Left renal pelvis (tissue), 4 donors: Measurements from ENCODE around the gene PNMA1. TPM values are rescaled to one million over a fixed set of nuclear protein-coding genes. Genes with fewer than 3 reads are reported as not detected.

Experiments used
- DNase-seq, 4 donors: peaks; one replicate each; pipeline ENCODE4 v3.0.0-alpha.2; 2013; ENCODE audit warnings: low read depth in 4 of 4, low spot score in 3 of 4
- polyA plus RNA-seq, 4 donors: library from polyadenylated mRNA; unstranded; fragments of 120-200 nt; gene quantifications; one replicate each; pipeline ENCODE4 v1.2.1, GENCODE V29; 2013; ENCODE audit not compliant: insufficient read length in 4 of 4

Gene PNMA1
- polyA plus RNA-seq, 4 donors = 83.5 to 97.4 (median 89.2) TPM

DNA sequence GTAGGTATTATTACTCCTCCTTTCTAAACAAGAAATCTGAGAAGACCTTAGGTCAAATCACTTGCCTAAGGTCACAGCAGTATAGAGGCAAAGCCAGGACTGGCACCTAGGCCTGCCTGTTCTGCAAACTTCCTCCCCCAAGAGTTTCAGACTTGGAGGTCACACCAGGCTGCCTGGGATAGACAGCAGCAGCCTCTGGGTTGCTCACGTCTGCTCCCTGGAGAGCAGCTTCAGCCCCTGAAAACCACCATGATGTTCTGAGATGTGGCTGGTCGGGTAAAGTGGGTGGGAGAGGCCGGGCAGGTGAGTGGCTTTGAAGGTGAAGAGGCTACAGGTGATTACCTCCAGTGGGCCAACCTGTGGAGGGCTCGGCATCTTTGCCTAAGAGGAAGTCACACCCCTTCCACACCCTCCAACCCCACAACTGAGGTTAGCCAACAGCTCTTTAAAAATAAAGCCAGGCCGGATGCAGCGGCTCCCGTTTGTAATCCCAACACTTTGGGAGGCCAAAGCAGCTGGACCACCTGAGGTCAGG lies 37.0 kb upstream of the PNMA1 start:
- no peak for DNase-seq

DNA sequence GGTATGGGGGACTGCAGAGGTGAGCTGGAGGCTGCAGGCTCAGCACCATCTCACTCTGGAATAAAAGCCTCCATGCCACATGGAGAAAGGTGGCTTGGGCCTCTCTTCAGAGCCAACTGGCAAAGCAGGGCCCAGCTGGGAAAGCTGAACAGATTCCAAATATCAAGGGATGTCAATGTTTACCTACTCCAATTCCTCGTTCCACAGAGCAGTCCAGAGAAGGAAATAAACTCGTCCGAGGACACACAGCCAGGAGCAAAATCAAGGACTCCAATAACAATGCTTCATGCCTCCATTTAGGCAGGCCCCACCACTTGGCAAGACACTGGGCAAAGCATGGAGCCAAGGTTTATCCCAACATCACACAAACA lies 36.3 kb upstream of the PNMA1 start:
- DNase-seq = no peak

DNA sequence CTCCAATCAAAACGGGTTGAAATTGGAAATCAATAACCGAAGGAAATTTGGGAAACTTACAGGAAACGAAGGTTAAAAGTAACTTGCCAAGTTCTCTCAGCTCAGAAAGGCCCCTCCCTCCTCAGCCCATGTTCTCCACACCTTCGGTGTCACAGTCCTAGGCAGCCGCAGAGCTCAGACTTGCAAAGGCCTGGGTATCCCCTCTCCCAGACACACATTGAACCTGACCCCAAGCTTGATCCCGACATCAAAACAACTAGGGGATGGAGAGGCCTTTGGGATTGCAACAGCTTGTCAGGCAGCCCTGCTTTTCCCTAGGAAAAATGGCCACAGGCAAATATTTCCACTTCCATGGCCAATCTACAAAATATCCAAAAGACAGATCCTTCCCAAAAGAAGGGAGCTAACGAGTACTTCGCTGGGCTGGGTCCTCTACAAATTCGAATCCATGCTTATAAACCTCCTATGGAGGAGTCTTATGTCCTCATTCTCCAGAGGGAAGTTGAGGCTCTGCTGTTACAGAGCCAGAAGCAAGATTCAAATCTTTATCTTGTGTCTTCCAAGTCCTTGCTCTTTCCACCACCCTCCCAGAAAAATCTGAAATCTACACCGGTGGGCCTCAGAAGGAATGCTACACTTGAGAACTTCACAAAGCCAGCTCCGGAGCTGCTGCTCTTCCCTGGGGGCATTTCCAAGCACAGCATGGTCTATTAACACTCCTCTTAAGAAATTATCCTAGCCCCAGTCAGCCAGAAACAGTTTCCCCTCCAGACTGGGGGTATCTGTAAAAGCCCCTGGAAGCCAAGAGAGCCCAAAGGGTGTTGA lies 35.7 kb upstream of the PNMA1 start:
- no peak for DNase-seq

DNA sequence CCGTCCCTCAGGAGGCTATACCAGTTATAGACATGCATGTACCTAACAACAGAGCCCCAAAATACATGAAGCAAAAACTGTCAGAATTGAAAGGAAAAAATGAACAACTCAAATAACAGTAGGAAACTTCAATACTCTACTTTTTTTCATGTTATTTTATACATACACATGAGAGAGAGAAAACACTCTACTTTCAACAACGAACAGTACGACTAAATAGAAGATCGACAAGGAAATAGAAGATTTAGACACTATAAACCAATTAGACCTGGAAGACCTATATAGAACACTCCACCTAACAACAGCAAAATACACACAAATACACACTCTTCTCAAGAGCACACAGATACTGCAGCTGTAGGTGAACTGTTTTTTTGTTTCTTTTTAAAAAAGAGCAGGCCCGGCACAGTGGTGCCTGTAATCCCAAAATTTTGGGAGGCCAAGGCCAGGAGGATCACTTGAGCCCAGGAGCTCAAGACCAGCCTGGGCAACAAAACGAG lies 34.7 kb upstream of the PNMA1 start:
- DNase-seq = no peak

DNA sequence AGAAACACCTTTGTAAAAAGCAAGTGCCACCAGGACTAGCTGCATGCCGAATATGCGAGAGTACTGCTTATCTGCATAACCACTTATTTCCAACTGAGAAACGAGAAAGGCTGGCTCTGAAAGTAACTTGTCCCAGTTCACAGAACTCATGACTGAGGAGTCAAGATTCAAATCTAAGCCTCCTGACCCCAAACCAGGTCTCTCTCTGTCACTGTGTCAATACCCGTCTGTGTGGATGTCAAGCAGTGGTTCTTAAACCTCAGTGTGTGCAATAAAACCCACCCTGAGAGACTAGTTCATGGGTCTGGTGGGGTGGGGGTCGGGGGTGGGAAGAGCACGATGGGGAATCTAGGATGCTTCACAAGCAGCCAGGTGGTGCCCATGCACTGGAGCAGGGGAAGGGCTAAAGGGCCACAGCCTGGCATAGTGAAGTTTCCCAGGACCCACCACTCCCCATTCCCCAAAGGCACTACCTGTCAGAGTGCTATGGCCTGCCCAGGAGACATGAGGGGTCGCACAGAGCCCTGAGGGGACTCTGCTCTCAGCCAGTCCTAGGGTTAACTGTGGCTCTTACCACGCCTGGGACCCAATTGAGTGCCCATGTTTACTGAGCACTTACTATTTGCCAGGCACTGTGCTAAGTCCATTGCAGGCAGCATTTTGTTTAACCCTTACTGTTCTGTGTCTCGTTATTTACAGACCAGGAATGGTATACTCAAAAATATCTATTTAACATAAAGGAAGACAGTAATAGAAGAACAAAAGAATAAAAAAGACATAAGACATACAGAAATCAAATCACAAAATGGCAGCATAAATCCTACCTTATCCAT lies 33.4 kb upstream of the PNMA1 start:
- no peak for DNase-seq

DNA sequence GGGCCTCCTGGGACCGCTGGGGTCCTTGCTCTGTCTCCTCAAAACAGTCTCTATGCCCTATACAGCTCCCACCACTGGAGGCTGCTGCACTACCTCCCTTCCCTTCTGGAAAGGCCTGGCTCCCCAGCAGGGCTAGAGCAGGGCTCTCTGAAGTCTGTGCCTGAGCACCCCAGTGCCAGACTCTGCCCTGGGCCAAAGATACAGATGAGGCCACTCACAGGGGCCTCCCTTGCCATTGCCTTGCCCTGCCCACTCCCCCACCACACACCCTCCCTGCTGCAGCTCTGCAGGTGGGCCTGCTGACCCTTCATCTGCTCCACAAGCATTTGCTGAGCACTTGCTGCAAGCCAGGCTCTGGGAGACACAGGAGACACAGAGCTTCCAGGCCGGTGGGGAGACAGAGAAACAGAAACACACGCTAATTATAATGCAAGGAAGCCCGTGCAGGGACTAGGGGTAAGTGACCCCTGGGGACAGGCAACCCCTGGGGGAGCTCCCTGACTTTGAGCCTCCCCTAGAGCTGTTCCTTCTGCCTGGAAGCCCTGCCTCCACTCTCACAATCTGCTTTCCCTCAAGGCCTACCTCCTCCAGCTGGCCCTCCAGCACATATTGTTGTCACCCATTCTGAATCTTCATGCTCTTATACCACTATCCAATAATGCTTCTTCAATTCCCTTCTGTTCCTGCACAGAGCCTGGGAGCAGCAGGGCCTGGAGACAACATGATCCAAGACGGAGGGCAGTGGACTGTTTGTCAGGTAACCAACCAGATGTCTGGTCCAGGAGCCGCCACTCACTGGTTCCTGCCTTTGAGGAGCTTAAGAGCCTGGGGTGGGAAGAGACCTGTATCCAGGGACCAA lies 32.6 kb upstream of the PNMA1 start:
- DNase-seq = no peak

DNA sequence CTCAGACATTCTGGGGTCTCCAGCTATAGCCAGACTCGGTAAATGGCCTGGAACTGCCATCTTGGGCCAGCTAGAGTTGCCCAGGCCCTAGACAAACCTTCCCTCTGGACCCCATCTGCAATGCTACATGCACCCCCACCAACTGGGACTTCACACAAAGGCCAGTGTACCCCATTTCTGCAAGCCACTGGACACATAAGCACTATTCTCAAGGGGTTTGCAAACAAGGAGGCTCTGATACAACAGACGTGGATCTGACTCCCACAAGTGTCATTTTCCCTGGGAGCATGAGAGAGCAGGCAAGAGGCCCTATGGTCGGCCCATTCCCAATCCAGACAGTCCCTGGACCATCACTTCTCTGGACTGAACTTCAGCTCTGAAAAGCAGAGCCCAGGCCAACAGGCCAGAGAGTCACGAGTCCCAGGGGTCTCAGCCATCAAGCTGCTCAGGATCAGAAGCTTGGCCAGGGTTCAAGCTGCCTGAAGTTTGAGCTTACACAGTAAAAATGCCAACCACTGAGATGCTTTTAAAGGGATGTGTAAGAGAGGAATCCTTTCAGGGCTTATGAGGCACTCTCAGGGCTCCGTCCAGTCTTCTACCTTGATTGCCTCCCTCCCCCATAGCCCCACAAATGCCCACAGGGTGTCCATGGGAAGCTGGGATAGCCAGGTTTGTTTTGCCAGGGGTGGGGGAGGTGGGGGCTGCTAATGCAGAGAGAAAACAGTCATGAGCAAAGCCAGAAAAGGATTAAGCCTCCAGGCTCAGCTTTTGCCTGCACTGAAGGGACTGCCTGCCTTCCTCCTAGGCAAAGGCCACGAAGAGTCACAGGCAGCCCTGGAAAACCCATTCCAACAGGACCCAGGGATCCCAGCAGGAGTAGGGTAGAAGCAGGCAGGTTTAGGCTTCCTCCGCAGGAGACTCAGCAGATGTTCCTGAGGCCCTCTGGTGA lies 31.7 kb upstream of the PNMA1 start:
- no peak for DNase-seq

DNA sequence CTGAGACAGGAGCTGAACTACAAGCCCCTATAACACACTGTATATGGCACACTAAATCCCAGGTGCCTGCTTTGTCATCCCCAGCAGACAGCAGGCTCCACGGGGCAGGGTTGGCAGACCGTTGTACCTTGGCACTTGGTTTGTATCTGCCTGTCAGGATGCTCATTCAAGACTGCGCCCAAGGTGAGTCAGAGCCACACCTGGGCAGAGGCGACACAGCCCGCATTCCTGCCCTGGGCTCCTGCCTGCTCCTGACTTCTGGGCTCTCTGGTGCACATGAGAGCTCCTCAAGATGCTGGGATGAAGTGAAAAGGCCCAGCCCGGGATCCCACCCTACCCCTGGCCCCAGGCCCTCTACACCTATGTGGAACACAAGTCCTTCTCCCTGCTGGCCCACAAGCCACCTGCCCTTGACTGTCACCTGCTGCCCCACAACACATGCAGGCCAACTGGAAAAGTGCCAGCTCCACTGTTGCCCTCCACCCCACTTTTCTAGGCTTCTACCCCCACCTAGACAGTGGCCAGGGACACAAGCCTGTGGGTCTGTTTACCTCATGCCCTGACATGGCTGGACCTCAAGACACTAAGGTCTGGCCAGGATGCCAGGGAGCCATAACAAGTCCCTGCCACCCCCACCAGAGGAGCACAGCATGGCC lies 30.8 kb upstream of the PNMA1 start:
- DNase-seq = no peak

DNA sequence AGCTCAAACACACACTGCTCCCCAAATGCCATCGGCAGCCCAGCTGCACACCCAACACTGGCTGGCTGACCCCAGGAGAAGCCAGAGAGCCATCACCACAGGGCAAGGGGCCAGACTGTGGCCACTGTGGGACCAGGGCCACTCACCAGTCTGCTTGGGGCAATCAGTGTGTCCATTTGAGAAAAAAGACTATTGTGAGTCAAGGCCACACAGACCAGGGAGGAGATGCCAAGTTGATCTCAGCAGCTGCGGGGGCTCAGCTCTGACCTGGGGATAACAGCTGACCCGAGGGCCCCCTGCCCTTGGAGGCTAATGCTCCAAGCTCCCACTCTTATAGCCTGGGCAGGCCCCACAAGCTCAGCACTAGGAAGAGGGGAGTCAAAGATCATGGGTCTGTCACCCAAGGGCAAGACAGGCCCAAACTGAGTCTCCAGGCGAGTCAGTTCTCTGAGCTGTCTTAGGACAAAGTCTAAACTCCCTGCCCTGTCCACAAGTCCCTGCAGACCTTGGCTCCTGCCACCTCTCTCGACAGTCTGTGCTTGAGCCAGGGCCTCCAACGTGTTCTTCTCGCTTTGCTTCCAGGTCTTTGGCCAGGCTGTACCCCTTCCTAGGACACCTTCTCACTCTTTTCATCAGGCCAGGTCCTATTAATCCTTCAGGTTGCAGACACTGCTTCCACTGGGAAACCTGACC lies 30.1 kb upstream of the PNMA1 start:
- DNase-seq = no peak

DNA sequence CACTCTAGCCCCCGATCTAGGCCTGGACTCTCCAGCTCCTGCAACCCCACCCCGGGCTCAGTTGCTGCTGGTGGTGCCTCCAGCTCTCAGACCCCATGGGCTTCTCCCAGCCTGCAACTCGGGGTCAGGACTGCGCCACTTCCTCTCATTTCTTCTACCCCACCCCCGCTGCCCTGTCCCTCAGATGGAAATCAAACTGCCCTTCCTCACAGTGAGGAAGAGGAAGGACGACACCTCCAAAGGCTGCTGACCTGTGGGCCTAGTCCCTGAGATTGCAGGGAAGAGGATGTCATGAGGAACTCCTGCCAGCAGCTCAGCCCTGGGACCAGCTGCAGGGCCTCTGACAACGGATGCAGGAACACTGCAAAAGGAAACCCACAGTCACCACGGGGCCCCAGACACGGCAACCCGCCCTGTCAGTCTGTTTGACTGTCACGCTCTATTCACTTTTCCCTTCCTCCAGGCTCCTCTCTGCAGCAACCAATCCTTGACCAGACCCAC lies 29.3 kb upstream of the PNMA1 start:
- no peak for DNase-seq

DNA sequence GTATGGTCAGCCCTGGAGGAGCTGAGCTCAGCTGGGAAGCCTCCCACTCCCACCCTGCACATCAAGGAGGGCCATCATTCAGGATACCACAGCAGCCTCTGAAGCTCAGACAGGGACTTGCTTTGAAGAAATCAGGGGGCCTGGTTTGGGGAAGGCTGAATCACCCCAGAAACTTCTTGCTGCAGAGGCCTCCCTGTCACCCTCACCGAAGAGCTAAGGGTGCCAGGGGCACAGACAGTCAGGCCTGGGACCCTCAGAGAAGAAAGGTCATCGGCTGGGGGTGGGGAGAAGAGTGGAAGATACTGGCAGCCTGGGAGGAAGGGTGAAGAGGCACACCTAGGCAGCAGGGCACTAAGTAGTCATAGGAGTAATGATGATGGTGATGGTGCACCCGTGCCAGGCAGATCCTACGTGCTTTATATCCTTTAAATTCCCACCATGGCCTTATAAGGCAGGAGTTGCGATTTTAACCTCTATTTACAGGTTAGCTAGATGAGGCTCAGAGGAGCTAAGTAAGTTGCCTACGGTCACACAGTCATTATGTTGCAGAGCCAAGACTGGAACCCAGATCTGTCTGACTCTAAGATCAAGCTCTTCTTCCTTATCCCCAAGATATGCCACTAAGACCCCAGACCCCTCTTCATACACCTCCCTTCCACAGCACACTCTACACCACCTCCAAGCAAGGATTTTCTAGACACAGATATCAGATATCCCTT lies 28.5 kb upstream of the PNMA1 start:
- DNase-seq = no peak

DNA sequence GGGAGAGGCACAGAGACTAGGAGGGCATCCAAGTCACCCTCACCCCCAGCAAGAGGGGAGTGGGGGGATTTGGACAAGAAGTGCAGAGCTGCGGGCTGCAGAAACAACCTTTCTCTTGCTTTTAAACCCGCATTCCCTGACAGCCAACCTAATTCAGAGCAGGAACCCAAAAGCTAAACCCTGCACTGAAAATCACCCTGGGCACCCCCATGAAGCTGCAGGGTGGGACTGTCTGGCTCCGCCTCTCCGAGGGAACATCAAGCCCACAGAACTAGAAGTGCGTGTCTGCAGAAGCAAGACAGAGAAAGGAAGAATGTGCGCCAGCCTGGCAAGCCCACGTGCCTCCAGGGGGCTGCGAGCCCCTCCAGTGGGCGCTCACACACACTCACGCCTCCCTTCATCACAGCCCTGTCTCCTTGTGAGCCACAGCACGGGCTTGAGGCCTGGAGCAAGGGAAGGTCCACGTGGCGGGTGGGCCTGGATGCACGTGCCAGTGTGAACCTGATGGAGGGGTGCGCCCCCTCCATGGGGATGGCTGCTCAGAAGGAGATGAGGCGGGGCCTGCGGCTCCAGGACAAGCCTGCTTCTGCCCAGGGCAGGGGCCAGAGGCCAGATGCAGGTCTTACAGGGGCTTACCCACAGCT lies 27.8 kb upstream of the PNMA1 start:
- DNase-seq = no peak

DNA sequence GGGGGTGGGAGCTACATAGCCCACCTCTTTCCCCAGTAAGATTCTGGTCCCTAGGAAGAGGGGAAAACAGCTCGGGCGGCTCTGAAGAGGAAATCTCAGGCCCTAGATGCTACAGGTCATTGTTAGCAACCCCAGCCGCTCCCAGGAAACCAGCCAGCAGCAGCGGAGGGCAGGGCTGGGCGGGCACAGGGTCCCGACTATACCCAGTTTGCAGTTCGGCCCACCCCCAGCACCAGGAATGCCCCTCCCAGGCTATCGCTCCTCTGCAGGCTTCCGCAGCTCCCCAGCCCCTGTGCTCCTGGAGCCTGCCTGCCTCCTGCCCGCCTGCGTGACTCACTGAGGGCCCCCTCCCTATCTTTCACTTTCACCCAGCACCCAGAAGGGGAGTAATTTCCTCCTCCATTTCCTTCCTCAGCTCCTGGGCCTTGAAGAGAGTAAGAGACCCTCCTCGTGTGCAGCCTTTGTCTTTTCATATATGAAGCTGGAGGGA lies 27.2 kb upstream of the PNMA1 start:
- DNase-seq = no peak

DNA sequence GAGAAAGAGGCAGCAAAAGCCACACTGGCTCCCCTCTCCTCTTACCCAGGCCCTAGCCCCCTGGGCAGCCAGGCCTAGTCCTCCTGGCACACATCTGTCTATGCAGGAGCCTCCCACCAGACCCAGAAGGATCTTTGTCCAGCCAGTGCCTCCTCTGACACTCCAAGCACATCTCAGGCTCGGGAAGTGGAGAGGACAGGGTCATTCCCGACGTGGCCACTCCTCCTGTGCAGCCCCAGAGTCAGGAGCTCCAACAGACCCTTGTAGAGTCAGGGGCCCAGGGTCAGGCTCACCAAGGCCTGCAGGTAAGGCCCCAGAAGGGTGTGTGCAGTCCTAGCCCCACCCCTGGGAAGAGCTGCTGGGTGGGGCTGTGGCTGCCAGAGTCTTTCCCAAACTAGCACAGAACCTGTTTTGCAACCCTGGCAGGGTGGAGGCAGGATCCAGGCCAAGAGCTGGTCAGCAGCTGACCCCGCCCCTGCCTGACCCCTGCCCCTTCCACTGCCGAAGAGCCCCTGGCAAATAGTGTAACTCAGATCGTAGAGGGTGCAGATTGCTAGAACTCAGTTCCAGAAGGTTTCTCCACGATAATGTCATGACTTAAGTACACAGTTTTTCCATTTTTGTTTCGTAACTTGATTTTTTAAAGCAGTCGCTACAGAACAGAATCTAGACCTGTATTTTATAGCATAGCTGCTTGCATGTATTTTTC lies 26.6 kb upstream of the PNMA1 start:
- DNase-seq = no peak

DNA sequence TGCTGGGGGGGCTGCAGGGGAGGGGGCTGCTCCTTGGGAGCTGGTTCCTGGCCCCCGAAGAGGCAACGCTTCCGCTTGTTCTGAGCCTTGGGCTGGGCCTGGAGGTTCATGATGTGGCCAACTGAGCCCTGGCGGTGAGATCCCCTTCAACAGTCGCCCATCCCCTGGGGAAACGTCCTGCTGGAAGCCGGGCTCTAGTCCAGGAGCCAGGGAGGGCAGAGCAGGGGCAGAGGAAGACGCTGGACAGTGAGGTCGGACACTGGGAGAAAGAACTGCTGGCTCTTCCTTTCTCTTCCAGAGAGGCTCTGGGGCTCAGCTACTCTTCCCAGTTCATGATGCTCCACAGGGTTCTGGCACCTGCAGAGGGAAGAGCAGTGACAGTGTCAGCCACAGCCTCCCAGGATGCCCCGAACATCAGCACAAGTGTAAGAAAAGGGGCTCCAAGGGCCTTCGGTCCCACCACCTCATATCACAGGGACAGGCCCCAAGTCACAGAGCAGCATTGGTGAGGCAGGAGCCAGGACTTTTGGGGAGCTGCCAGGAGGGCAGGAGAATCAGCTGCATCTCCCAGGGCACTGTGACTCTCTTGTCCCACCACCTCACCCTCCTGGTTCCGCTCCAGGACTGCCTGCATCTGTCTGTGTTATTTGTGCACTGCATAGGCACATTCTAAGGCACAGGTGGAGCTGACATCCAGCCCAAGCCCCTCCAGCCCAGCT lies 25.9 kb upstream of the PNMA1 start:
- DNase-seq = no peak
